ENCODE measurements around the gene CA12. TPM values are rescaled to one million over a fixed set of nuclear protein-coding genes. Genes with fewer than 3 reads are reported as not detected.
"Not testable (repeated sequence)": the region's sequence is repeated elsewhere in the genome, so short reads cannot be mapped to it uniquely, and the experiment has no call there.

Gene CA12
- total RNA-seq, 1 experiment from 2014 or later: 2.8 TPM

- no peak for TF ChIP-seq HMGA2 (CRISPR knock-in tag; IDR thresholded peaks at IDR 0.05)
- no peak for TF ChIP-seq GRHL2 (CRISPR knock-in tag; IDR thresholded peaks at IDR 0.05; ENCODE audit: insufficient replicate concordance, severe bottlenecking)
- no peak for TF ChIP-seq GTF2I (CRISPR knock-in tag; conservative IDR thresholded peaks at IDR 0.05)
- no peak for TF ChIP-seq KAT7 (CRISPR knock-in tag; IDR thresholded peaks at IDR 0.05; ENCODE audit: borderline replicate concordance)
- TF ChIP-seq ZNF317 (CRISPR knock-in tag; IDR thresholded peaks at IDR 0.05; ENCODE audit: borderline replicate concordance, low read depth): no peak
- no peak for TF ChIP-seq SOX15 (CRISPR knock-in tag; IDR thresholded peaks at IDR 0.05)
- no peak for TF ChIP-seq PRDM15 (CRISPR knock-in tag; IDR thresholded peaks at IDR 0.05)
- no peak for TF ChIP-seq MLX (CRISPR knock-in tag; IDR thresholded peaks at IDR 0.05)
- no peak for TF ChIP-seq TEAD4 (CRISPR knock-in tag; IDR thresholded peaks at IDR 0.05)
- TF ChIP-seq ZSCAN18 (CRISPR knock-in tag; IDR thresholded peaks at IDR 0.05): no peak
- no peak for TF ChIP-seq SP1 (CRISPR knock-in tag; conservative IDR thresholded peaks at IDR 0.05)
- TF ChIP-seq FOXK1 (CRISPR knock-in tag; IDR thresholded peaks at IDR 0.05): no peak
- TF ChIP-seq ZNF138 (CRISPR knock-in tag; conservative IDR thresholded peaks at IDR 0.05): no peak
- TF ChIP-seq USF2 (CRISPR knock-in tag; IDR thresholded peaks at IDR 0.05): no peak
- TF ChIP-seq MYBL2 (CRISPR knock-in tag; IDR thresholded peaks at IDR 0.05): no peak
- no peak for TF ChIP-seq CREB1 (CRISPR knock-in tag; IDR thresholded peaks at IDR 0.05)
- no peak for TF ChIP-seq ERG (CRISPR knock-in tag; IDR thresholded peaks at IDR 0.05)
- no peak for TF ChIP-seq ATF6 (CRISPR knock-in tag; IDR thresholded peaks at IDR 0.05)
- no peak for TF ChIP-seq JUN (CRISPR knock-in tag; IDR thresholded peaks at IDR 0.05)
- no peaks in the 10 kb centered on the region for H3K9me3 Mint-ChIP-seq
- no peak for ATAC-seq
- no peaks in the 10 kb centered on the region for H3K36me3 Mint-ChIP-seq
- H3K27ac Mint-ChIP-seq: no peak overlapping the region
- DNase-seq (ENCODE audit: low spot score): no peak
- H3K4me1 Mint-ChIP-seq: peaks cover 40% of the 10 kb centered on the region
- POLR2A ChIA-PET: no interaction called here
- no peaks in the 10 kb centered on the region; the same call in 1 of the 2 replicates for H3K27me3 Mint-ChIP-seq (ENCODE audit: low read depth)
- no peak overlapping the region for H3K4me3 Mint-ChIP-seq
- CTCF ChIA-PET: no interaction called here
These were observed 36.8 kb downstream of the CA12 start for GRCh38 chr15:63344731-63345390.

GRCh38 chr15:63342996-63343562 lies 38.6 kb downstream of the CA12 start:
- POLR2A ChIA-PET: not testable (repeated sequence)
- CTCF ChIA-PET: interaction anchor here (0.7 kb wide), 1 partner anchor 45 kb away, joined by 3 read pairs; no protein-coding TSS in a partner anchor

More at GRCh38 chr15:63342996-63343562, 38.6 kb downstream of the CA12 start:
- H3K4me1 Mint-ChIP-seq: peaks cover 52% of the 10 kb centered on the region
- not testable (repeated sequence) for DNase-seq (ENCODE audit: low spot score); H3K27ac Mint-ChIP-seq; H3K4me3 Mint-ChIP-seq; ATAC-seq; H3K9me3 Mint-ChIP-seq; H3K27me3 Mint-ChIP-seq (ENCODE audit: low read depth); H3K36me3 Mint-ChIP-seq
